ENCODE results near the gene ECHDC1.

Gene ECHDC1

DNA sequence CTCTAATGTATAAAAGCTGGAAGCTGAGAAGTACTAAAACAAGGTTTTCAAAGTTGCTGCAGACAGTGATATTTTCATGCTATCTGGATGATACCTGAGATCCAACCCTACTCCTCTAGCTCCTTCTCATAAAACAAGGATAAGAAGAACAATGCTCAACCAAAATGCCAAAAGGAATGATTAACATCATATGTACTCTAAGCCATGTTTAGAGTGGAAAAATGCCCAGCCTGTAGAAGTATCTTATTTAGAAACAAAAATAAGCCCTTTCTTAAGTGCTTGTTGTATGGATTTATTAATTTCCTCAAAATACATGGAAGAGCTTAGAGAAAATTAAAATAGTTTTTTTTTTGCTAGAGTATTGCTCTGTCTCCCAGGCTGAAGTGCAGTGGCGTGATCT is 23.7 kb downstream of the ECHDC1 start:
- TF ChIP-seq, protein P1, sequence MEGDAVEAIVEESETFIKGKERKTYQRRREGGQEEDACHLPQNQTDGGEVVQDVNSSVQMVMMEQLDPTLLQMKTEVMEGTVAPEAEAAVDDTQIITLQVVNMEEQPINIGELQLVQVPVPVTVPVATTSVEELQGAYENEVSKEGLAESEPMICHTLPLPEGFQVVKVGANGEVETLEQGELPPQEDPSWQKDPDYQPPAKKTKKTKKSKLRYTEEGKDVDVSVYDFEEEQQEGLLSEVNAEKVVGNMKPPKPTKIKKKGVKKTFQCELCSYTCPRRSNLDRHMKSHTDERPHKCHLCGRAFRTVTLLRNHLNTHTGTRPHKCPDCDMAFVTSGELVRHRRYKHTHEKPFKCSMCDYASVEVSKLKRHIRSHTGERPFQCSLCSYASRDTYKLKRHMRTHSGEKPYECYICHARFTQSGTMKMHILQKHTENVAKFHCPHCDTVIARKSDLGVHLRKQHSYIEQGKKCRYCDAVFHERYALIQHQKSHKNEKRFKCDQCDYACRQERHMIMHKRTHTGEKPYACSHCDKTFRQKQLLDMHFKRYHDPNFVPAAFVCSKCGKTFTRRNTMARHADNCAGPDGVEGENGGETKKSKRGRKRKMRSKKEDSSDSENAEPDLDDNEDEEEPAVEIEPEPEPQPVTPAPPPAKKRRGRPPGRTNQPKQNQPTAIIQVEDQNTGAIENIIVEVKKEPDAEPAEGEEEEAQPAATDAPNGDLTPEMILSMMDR (conservative IDR thresholded peaks at IDR 0.05; ENCODE audit: low read length): no peak
- no peak for DNase-seq (ENCODE audit: low read depth)
- no peak overlapping the region for H3K4me3 ChIP-seq (ENCODE audit: low read length)

DNA sequence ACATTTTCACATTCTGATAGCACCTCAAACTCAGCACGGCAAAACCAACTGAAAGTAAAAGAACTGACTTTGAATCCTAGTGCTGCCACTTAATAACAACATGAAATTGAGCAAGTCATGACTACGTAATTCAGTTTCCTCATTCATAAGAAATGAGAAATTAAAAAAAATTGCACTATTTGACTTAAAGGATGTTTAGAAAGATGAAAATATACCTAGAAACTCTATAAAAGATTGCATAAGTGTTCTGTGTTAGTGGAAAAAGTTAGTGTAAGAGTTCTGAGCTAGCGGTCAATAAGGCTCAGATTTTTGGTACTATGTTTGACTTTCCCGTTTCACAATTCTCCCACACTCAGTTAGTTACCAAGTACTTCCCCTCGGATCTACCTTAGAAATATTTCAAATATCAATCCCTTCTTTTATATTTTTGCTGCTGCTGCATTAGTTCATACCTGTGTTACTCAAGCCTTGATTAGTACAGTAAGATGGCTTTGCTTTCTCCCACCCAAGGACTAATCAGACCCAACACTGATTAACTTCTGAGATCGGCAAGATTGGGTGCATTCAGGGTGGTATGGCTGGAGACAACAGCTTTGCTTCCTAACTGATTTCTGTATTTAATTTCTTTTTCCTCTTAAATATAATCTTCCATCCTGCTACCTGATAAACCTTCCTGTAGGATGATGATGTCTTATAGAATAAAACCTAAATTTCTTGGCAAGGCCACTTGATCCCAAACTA is 25.9 kb downstream of the ECHDC1 start:
- no peak for DNase-seq (ENCODE audit: low read depth)
- no peak overlapping the region for H3K4me3 ChIP-seq (ENCODE audit: low read length)
- TF ChIP-seq, protein P1 (conservative IDR thresholded peaks at IDR 0.05; ENCODE audit: low read length): no peak

DNA sequence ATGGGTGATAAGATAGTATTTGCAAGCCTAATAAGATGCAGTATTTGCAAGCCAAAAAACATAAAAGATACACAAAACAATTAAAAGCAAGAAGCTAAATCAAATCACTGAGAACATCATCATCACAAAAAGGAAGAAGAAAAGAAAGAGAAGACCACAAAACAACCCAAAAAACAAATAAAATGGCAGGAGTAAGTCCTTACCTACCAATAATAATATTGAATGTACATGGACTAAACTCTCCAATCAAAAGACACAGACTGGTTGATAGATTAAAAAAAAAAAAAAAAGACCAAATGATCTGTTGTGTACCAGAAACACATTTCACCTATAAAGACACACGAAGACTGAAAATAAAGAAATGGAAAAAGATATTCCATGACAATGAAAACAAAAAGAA is 37.7 kb downstream of the ECHDC1 start:
- no peak overlapping the region for H3K4me3 ChIP-seq (ENCODE audit: low read length)
- TF ChIP-seq, protein P1 (conservative IDR thresholded peaks at IDR 0.05; ENCODE audit: low read length): no peak
- no peak for DNase-seq (ENCODE audit: low read depth)

DNA sequence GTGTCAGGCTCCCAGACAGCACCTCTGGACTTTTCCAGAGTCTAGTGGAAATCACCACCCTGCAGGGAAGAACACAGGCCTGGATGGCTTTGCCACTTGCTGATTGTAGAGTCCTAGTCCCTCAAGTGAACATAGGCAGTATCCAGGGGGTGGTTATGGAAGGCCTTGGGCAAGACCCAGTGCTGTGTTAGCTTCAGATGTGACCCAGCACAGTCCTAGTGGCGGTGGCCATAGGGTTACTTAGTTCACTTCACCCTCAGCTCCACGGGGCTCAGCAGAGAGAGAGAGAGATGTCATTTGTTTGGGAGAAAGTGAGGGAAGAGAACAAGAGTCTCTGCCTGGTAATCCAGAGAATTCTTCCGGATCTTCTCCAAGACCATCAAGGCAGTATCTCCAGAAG is 39.5 kb downstream of the ECHDC1 start:
- H3K4me3 ChIP-seq (ENCODE audit: low read length): no peak overlapping the region
- TF ChIP-seq, protein P1 (conservative IDR thresholded peaks at IDR 0.05; ENCODE audit: low read length): no peak

DNA sequence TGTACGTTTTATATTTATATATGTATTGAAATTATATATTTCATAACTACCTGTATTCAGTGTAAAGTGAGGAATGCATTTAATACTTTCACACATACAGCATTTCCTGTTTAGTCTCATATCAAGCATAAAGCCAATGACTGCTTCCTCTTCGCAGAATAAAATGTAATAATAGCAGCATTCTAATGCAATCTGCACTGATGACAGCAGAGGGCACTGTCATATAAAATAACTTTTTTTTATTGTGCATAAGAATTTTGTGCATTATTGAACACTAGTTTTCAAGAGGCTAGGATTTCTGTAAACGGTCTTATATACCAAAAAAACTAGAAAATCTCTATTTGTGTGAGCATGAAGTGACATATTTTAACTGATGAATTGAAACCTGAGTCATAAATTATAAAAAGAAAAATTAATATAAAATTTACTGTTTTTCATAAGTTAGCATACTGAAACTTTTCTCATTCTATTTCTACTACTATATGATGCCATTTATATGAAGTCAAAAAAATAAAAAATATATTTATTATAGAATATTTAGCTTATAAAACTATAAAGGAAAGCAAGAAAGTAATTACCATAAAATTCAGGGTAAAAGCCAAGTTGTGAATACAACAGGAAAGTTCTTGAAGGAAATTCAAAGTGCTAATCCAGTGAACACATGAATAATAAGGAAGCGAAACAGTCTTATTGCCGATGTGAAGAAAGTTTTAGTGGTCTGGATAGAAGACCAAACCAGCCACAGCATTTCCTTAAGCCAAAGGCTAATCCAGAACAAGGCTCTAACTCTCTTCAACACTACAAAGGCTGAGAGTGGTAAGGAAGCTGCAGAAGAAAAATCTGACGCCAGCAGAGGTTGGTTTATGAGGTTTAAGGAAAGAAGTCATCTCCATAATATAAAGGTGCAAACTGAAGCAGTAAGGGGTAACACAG is 40.4 kb downstream of the ECHDC1 start:
- DNase-seq (ENCODE audit: low read depth): peak; percentile 49
- TF ChIP-seq, protein P1 (conservative IDR thresholded peaks at IDR 0.05; ENCODE audit: low read length): peak; percentile 81
- H3K4me3 ChIP-seq (ENCODE audit: low read length): no peak overlapping the region

More for the DNA sequence above, 39.5 kb downstream of the ECHDC1 start:
- DNase-seq (ENCODE audit: low read depth): no peak

DNA sequence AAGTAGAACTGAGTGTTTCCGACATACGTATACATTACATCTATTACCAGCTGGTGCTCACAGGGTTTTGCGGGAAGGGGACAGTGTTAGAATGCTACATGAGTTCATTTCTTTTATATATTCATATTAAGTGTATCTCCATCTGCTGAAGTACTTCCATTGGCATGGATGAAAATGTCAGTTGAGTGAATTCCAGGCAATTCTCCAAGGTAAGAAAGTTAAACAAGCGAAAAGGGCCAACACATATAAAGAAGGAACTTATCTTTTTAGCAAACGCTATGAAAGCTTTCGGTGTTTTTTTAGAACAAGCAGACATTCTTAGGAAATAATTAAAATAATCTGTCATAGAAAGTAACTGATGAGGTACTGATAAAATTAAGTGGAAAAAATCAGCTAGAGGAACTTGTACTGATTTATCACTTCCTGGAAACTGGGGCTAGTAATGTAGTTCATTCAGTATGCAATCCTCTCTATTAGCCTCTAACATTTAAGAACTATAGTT is 42.2 kb downstream of the ECHDC1 start:
- peak; percentile 25 for DNase-seq (ENCODE audit: low read depth)
- no peak overlapping the region for H3K4me3 ChIP-seq (ENCODE audit: low read length)
- TF ChIP-seq, protein P1 (conservative IDR thresholded peaks at IDR 0.05; ENCODE audit: low read length): no peak

All from AG10803 (cell line).